SU-DHL-6 (cell line): ENCODE measurements around the gene SEMA3B.

ENCODE experiments used
- CTCF ChIP-seq: fragments of 200-600 bp; sonication (generic); IDR thresholded peaks from one replicate; pipeline ENCODE4 v1.5.1; 2017; ENCODE audit warnings: antibody characterized with exemption, mild to moderate bottlenecking, low read length, moderate library complexity; ENCODE audit not compliant: insufficient read depth, poor library complexity, severe bottlenecking
- EZH2phosphoT487 ChIP-seq: fragments of 200-600 bp; sonication (generic), shearing (Covaris generic); conservative IDR thresholded peaks from 2 replicates; pipeline ENCODE4 v1.6.1; 2018; ENCODE audit warnings: mild to moderate bottlenecking, antibody characterized with exemption, low read length, moderate library complexity, mixed read lengths

DNA sequence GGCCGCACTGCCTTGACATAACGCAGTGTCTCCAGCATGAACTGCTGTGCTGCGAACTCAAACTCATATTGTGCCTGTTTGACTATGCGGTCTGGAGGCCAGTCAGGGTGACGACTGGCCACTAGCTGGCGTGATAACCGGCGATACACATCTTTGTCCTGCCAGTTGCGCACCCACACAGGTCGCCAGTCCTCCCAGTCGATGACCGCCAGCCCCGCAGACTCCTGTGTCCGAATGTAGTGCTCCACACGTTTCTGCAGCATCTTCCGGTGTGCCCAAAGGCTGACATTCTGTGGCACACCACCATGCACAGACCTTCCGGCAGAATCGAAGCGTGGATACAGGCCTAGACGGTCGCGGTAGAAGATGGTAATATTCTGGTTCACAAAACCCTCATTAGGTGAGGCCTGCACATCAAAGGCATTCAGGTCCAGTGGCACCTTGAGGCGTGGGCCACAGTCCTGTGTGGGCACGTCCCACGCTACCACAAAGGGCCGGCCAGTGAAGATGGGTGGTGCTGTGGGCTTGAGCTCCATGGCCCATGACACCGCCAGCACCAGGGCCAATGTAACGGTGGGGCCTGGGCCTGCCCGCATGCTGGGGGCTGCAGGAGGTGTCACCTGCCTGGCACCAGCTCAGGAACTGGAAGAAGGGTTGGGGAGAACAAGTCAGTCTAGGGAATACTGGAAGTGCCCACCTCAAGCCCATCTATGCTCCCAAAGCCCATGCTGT lies 51.1 kb downstream of the SEMA3B start:
- TF ChIP-seq CTCF = no peak
- TF ChIP-seq EZH2phosphoT487 = no peak
